ENCODE data around the gene DCUN1D3. TPM values are rescaled to one million over a fixed set of nuclear protein-coding genes. Genes with fewer than 3 reads are reported as not detected.

The DCUN1D3 gene
- total RNA-seq, 1 experiment from 2014 or later = 17.0 TPM

DNA sequence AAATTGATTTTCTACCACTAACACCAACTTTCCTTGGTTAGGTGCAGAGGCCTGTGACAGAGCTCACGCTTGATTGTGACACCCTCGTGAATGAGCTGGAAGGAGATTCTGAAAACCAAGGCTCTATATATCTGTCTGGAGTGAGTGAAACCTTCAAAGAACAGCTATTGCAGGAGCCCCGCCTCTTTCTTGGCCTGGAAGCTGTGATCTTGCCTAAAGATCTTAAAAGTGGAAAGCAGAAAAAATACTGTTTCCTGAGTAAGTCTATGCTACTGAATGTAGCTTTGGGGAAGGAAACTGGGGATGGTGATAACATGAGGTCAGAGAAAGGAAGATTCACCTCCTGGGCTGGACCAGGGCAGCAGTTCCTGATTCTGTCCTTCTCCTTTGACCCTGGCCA is 55.6 kb downstream of the DCUN1D3 start:
- no TSS peak for BruUV-seq (replicated peaks)
- H3K4me3 Mint-ChIP-seq (ENCODE audit: low read depth, unreplicated experiment) = no peak overlapping the region
- TF ChIP-seq, protein P1, sequence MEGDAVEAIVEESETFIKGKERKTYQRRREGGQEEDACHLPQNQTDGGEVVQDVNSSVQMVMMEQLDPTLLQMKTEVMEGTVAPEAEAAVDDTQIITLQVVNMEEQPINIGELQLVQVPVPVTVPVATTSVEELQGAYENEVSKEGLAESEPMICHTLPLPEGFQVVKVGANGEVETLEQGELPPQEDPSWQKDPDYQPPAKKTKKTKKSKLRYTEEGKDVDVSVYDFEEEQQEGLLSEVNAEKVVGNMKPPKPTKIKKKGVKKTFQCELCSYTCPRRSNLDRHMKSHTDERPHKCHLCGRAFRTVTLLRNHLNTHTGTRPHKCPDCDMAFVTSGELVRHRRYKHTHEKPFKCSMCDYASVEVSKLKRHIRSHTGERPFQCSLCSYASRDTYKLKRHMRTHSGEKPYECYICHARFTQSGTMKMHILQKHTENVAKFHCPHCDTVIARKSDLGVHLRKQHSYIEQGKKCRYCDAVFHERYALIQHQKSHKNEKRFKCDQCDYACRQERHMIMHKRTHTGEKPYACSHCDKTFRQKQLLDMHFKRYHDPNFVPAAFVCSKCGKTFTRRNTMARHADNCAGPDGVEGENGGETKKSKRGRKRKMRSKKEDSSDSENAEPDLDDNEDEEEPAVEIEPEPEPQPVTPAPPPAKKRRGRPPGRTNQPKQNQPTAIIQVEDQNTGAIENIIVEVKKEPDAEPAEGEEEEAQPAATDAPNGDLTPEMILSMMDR (IDR thresholded peaks at IDR 0.05; ENCODE audit: unreplicated experiment) = no peak
- peaks cover 13% of the 10 kb centered on the region for H3K36me3 Mint-ChIP-seq (ENCODE audit: insufficient read depth, unreplicated experiment)
- no peak overlapping the region for H3K27ac Mint-ChIP-seq (ENCODE audit: unreplicated experiment)
- intact Hi-C loops (cut with micrococcal nuclease; ENCODE audit: unreplicated experiment) = no loop called here
- H3K27me3 Mint-ChIP-seq (ENCODE audit: unreplicated experiment) = no peaks in the 10 kb centered on the region
- CTCF ChIA-PET = no interaction called here
- H3K9me3 Mint-ChIP-seq (ENCODE audit: low read depth, unreplicated experiment) = no peaks in the 10 kb centered on the region
- DNase-seq = no peak
- H3K4me1 Mint-ChIP-seq (ENCODE audit: low read depth, unreplicated experiment) = peaks cover 1% of the 10 kb centered on the region

DNA sequence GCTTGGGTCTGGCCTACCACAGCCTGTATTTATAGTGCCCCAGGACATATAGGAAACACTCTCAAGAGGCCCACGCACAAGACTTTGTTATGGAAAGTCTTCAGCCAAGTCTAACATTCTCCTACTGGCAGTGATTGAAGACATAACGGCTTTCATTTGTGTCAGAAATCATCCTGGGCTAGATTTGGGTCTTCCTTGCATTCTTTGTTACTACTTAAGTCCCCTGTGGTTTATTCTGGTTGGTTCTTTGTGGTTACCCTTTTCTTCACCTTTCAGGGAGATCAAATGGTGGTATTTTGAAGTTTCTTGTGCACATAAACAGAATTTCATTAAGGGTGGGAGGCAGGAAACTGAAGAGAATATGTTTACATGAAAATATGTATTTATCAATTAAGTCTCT is 56.1 kb downstream of the DCUN1D3 start:
- Mint-ChIP-seq H3K9me3 (ENCODE audit: low read depth, unreplicated experiment) (no peaks in the 10 kb centered on the region), H3K4me1 (ENCODE audit: low read depth, unreplicated experiment) (peaks cover 6% of the 10 kb centered on the region), H3K27me3 (ENCODE audit: unreplicated experiment) (no peaks in the 10 kb centered on the region), H3K4me3 (ENCODE audit: low read depth, unreplicated experiment) (no peak overlapping the region), H3K36me3 (ENCODE audit: insufficient read depth, unreplicated experiment) (peaks cover 13% of the 10 kb centered on the region), H3K27ac (ENCODE audit: unreplicated experiment) (no peak overlapping the region)
- intact Hi-C loops (cut with micrococcal nuclease; ENCODE audit: unreplicated experiment) = no loop called here
- TF ChIP-seq, protein P1 (IDR thresholded peaks at IDR 0.05; ENCODE audit: unreplicated experiment) = no peak
- BruUV-seq (replicated peaks) = no TSS peak
- CTCF ChIA-PET = no interaction called here
- DNase-seq = no peak

DNA sequence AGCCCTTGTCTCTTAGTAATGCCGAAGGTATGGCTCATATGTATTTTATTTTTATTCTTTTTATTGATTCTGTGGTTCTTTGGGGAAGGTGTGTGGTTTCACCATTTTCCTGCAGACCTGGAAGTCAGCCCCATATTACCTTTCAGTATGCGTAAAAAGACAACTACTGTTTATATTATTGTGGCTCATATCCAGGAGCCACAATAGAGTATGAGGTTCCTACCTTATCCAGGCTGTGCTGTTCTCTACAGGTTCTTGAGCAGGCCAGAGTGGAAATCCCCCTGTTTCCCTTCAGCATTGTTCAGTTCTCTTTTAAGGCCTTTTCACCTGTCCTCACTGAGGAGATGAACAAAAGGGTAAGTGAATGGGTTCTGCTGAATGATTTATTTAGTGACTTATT is 60.7 kb downstream of the DCUN1D3 start:
- Mint-ChIP-seq H3K27ac (ENCODE audit: unreplicated experiment) (no peak overlapping the region), H3K4me3 (ENCODE audit: low read depth, unreplicated experiment) (no peak overlapping the region), H3K27me3 (ENCODE audit: unreplicated experiment) (no peaks in the 10 kb centered on the region), H3K4me1 (ENCODE audit: low read depth, unreplicated experiment) (peaks cover 13% of the 10 kb centered on the region), H3K36me3 (ENCODE audit: insufficient read depth, unreplicated experiment) (no peaks in the 10 kb centered on the region), H3K9me3 (ENCODE audit: low read depth, unreplicated experiment) (no peaks in the 10 kb centered on the region)
- no peak for DNase-seq
- intact Hi-C loops (cut with micrococcal nuclease; ENCODE audit: unreplicated experiment) = no loop called here
- TF ChIP-seq, protein P1 (IDR thresholded peaks at IDR 0.05; ENCODE audit: unreplicated experiment) = no peak
- CTCF ChIA-PET = no interaction called here
- no TSS peak for BruUV-seq (replicated peaks)

DNA sequence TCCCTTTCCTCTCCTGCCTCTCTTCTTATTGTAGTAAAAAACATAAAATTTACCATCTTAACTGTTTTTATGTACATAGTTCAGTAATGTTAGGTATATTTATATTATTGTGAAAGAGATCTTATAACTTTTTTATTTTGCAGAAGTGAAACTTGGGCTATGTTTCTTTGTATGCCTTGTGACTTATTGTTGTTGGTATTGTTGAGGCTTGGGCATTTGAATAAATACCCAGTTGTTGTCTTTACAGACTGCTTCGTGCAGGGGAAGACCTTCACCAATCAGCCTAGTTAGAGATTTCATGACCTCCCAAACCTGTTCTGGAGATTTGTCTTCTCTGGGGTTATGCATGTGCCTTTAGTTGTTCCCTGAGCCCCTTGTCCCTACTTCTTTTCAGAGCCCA is 61.9 kb downstream of the DCUN1D3 start:
- Mint-ChIP-seq H3K4me3 (ENCODE audit: low read depth, unreplicated experiment) (no peak overlapping the region), H3K27me3 (ENCODE audit: unreplicated experiment) (no peaks in the 10 kb centered on the region), H3K9me3 (ENCODE audit: low read depth, unreplicated experiment) (no peaks in the 10 kb centered on the region), H3K36me3 (ENCODE audit: insufficient read depth, unreplicated experiment) (no peaks in the 10 kb centered on the region), H3K27ac (ENCODE audit: unreplicated experiment) (no peak overlapping the region), H3K4me1 (ENCODE audit: low read depth, unreplicated experiment) (peaks cover 13% of the 10 kb centered on the region)
- TF ChIP-seq, protein P1 (IDR thresholded peaks at IDR 0.05; ENCODE audit: unreplicated experiment) = no peak
- CTCF ChIA-PET = no interaction called here
- intact Hi-C loops (cut with micrococcal nuclease; ENCODE audit: unreplicated experiment) = no loop called here
- no peak for DNase-seq
- BruUV-seq (replicated peaks) = no TSS peak
